Esophagus (tissue), 2 donors: Measurements from ENCODE around the gene DNAJB1. TPM values are rescaled to one million over a fixed set of nuclear protein-coding genes. Genes with fewer than 3 reads are reported as not detected.

Source experiments
- H3K27ac ChIP-seq, 2 donors: one replicate each; pipeline ENCODE4 v1.5.1; 2013; ENCODE audit warnings: low read depth in 2 of 2, mild to moderate bottlenecking in 2 of 2, inconsistent platforms in 1 of 2, low read length in 1 of 2, moderate library complexity in 1 of 2
- H3K27me3 ChIP-seq, 2 donors: one replicate each; pipeline ENCODE4 v1.6.1; 2013; ENCODE audit warnings: low read length in 2 of 2, control low read depth in 1 of 2, mild to moderate bottlenecking in 1 of 2; ENCODE audit not compliant: insufficient read depth in 2 of 2, control insufficient read depth in 1 of 2
- H3K36me3 ChIP-seq, 2 donors: one replicate each; pipeline ENCODE4 v1.6.1; 2013; ENCODE audit warnings: low read length in 1 of 2; ENCODE audit not compliant: control insufficient read depth in 2 of 2, insufficient read depth in 2 of 2
- H3K4me1 ChIP-seq, 2 donors: one replicate each; pipeline ENCODE4 v1.6.1; 2013; ENCODE audit warnings: low read length in 1 of 2; ENCODE audit not compliant: control insufficient read depth in 2 of 2, insufficient read depth in 2 of 2
- H3K4me3 ChIP-seq, 2 donors: one replicate each; pipeline ENCODE4 v1.5.1; 2013; ENCODE audit warnings: low read length in 2 of 2, mild to moderate bottlenecking in 2 of 2, low read depth in 1 of 2, moderate library complexity in 1 of 2
- H3K9me3 ChIP-seq, 2 donors: one replicate each; pipeline ENCODE4 v1.6.1; 2013; ENCODE audit warnings: mild to moderate bottlenecking in 2 of 2, low read depth in 1 of 2, low read length in 1 of 2, moderate library complexity in 1 of 2; ENCODE audit not compliant: control insufficient read depth in 2 of 2, insufficient read depth in 1 of 2
- WGBS, 2 donors: extraction: QIAGEN DNeasy Blood & Tissue Kit; methylation state at CpG; one replicate each; pipeline ENCODE4 v1.1.7; 2013; 5-methylcytosine and 5-hydroxymethylcytosine counted together
- polyA plus RNA-seq, 2 donors: library from polyadenylated mRNA; stranded (reverse); fragments of 200-250 nt; gene quantifications; one replicate each; pipeline ENCODE4 v1.2.3, GENCODE V29; 2013
- donor health status: healthy with polysubstance abuse.
- donor health status: Bipolar disorder and iron deficiency.

DNAJB1 gene
- polyA plus RNA-seq, 2 donors: 249 to 309 TPM

- H3K27me3 ChIP-seq: no peaks in the 10 kb centered on the region
- H3K4me3 ChIP-seq: peak overlapping the region; percentile 47 to 51
- H3K9me3 ChIP-seq: no peaks in the 10 kb centered on the region
- no peaks in the 10 kb centered on the region for H3K36me3 ChIP-seq
- peak overlapping the region; percentile 95 for H3K27ac ChIP-seq
- 29 to 31% methylated on average over 39 of the region's 39 CpGs for WGBS, 2 donors
- H3K4me1 ChIP-seq: peaks cover 0 to 4% of the 10 kb centered on the region in 2 donors
These were observed 10.4 kb upstream of the DNAJB1 start for GRCh38 chr19:14528419-14529253.

GRCh38 chr19:14526423-14526822 lies 8.2 kb upstream of the DNAJB1 start:
- H3K4me1 ChIP-seq: peaks cover 0 to 4% of the 10 kb centered on the region in 2 donors

GRCh38 chr19:14525729-14526128 lies 7.5 kb upstream of the DNAJB1 start:
- WGBS, 2 donors: 49 to 62% methylated on average over 6 of the region's 6 CpGs
- peaks cover 0 to 4% of the 10 kb centered on the region in 2 donors for H3K4me1 ChIP-seq

More at GRCh38 chr19:14526423-14526822, 8.2 kb upstream of the DNAJB1 start:
- H3K4me3 ChIP-seq: no peak overlapping the region
- no peaks in the 10 kb centered on the region for H3K36me3 ChIP-seq
- WGBS, 2 donors: 48 to 59% methylated on average over 4 of the region's 4 CpGs
- peak overlapping the region; percentile 95 for H3K27ac ChIP-seq
- no peaks in the 10 kb centered on the region for H3K27me3 ChIP-seq
- no peaks in the 10 kb centered on the region for H3K9me3 ChIP-seq

GRCh38 chr19:14520543-14520942 lies 2.3 kb upstream of the DNAJB1 start:
- H3K9me3 ChIP-seq: no peaks in the 10 kb centered on the region
- H3K27me3 ChIP-seq: no peaks in the 10 kb centered on the region
- H3K4me1 ChIP-seq: peaks cover 3% of the 10 kb centered on the region in 2 donors
- H3K4me3 ChIP-seq: no peak overlapping the region
- 91 to 93% methylated on average over 4 of the region's 4 CpGs for WGBS, 2 donors
- H3K36me3 ChIP-seq: peaks cover 2 to 10% of the 10 kb centered on the region in 2 donors
- H3K27ac ChIP-seq: peak overlapping the region; percentile 96 to 98

More at GRCh38 chr19:14525729-14526128, 7.5 kb upstream of the DNAJB1 start:
- H3K27me3 ChIP-seq: no peaks in the 10 kb centered on the region
- peak overlapping the region; percentile 95 for H3K27ac ChIP-seq
- H3K9me3 ChIP-seq: no peaks in the 10 kb centered on the region
- H3K4me3 ChIP-seq: no peak overlapping the region
- no peaks in the 10 kb centered on the region for H3K36me3 ChIP-seq

- Histone ChIP-seq H3K27ac (peak overlapping the region; percentile 96 to 98), H3K4me3 (no peak overlapping the region), H3K36me3 (peaks cover 2 to 14% of the 10 kb centered on the region in 2 donors), H3K4me1 (peaks cover 3% of the 10 kb centered on the region in 2 donors), H3K9me3 (no peaks in the 10 kb centered on the region), H3K27me3 (no peaks in the 10 kb centered on the region)
- 44 to 46% methylated on average over 2 of the region's 2 CpGs for WGBS, 2 donors
These were observed 1.7 kb upstream of the DNAJB1 start for GRCh38 chr19:14519860-14520407.

- no peaks in the 10 kb centered on the region for H3K27me3 ChIP-seq
- H3K36me3 ChIP-seq: peaks cover 7 to 19% of the 10 kb centered on the region in 2 donors
- peak overlapping the region; percentile 96 to 98 for H3K27ac ChIP-seq
- H3K9me3 ChIP-seq: no peaks in the 10 kb centered on the region
- no peak overlapping the region for H3K4me3 ChIP-seq
- peaks cover 3 to 6% of the 10 kb centered on the region in 2 donors for H3K4me1 ChIP-seq
- 87 to 89% methylated on average over 22 of the region's 22 CpGs for WGBS, 2 donors
These were observed 1.2 kb upstream of the DNAJB1 start for GRCh38 chr19:14519245-14519859.

- peaks cover 10 to 22% of the 10 kb centered on the region in 2 donors for H3K36me3 ChIP-seq
- H3K9me3 ChIP-seq: no peaks in the 10 kb centered on the region
- WGBS, 2 donors: 0% methylated on average over 27 to 32 of the region's 32 CpGs
- H3K27me3 ChIP-seq: no peaks in the 10 kb centered on the region
- peaks cover 3 to 6% of the 10 kb centered on the region in 2 donors for H3K4me1 ChIP-seq
- peak overlapping the region; percentile 94 to 95 for H3K4me3 ChIP-seq
- H3K27ac ChIP-seq: peak overlapping the region; percentile 98 to 99
These were observed 754 bp downstream of the DNAJB1 start for GRCh38 chr19:14517446-14517839.

- peaks cover 10 to 22% of the 10 kb centered on the region in 2 donors for H3K36me3 ChIP-seq
- peak overlapping the region; percentile 98 to 99 for H3K27ac ChIP-seq
- no peaks in the 10 kb centered on the region for H3K27me3 ChIP-seq
- peak overlapping the region; percentile 94 to 95 for H3K4me3 ChIP-seq
- WGBS, 2 donors: 14 to 15% methylated on average over 22 of the region's 22 CpGs
- peaks cover 3 to 6% of the 10 kb centered on the region in 2 donors for H3K4me1 ChIP-seq
- no peaks in the 10 kb centered on the region for H3K9me3 ChIP-seq
These were observed 1.3 kb downstream of the DNAJB1 start for GRCh38 chr19:14516746-14517438.

GRCh38 chr19:14516048-14516534 lies 2.1 kb downstream of the DNAJB1 start:
- peaks cover 3 to 6% of the 10 kb centered on the region in 2 donors for H3K4me1 ChIP-seq
- WGBS, 2 donors: 41 to 51% methylated on average over 15 of the region's 15 CpGs
- H3K27ac ChIP-seq: peak overlapping the region; percentile 72 to 98
- no peaks in the 10 kb centered on the region for H3K9me3 ChIP-seq
- H3K36me3 ChIP-seq: peaks cover 10 to 22% of the 10 kb centered on the region in 2 donors
- no peaks in the 10 kb centered on the region for H3K27me3 ChIP-seq
- peak overlapping the region; percentile 94 to 95 for H3K4me3 ChIP-seq
